ENCODE data around the gene RO60. TPM values are rescaled to one million over a fixed set of nuclear protein-coding genes. Genes with fewer than 3 reads are reported as not detected.

RO60 gene
- polyA plus RNA-seq (2012; rRNA removed), result 6.4 and 10.6 TPM in 2 replicates
- polyA plus RNA-seq (2012; cell fraction: cytosol; rRNA removed), result 9.4 and 9.6 TPM in 2 replicates
- polyA plus RNA-seq (2012; cell fraction: nucleus; rRNA removed), result 8.7 and 10.3 TPM in 2 replicates

DNA sequence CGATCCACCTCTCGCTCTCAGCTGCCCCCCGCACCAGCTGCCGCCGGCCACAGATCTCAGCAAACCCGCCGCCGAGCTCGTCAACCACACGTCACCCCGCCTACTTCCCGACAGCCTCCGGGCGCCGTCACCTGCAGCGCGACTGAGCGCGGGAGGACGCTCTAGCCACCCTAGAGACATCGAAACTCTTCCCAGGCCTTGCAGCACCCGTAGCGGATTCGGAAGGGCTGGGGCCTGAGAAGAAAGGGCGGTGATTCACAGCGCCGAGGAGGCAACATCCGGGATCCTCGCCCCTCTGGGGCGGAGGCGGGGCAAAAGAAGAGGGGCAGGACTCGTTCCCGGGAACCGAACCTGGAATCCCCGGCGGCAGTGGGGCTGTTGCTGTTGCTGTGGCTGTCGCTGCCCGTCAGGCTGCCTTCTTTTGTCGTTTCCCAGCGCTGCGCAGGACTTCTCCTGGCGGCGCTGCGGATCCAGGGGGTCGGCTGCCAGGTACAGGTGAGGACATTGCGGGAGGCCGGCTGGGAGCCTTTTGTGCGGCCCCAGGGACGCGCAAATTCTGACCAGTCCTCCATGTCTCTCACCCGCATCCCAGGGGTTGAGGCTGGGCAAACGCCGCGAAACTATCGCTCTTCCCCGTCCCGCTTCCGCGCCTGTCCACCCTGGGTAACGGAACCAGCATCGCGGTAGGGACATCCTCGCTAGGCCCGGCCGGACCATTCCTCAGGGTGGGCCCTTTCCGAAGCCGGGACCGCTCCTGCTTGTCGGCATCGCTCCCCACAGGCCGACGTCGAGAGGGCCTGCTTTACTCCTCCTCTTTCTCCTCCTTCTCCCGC lies at the start of gene RO60, which contains the start of gene UCHL5:
Gene RO60 (plus strand): TSS at position 331 of the 833 bp plus-strand sequence. CDS start 9,443 bp downstream, outside the sequence.
Gene UCHL5 (minus strand): TSS at position 79 of the 833 bp plus-strand sequence. CDS start 100 bp downstream, outside the sequence.
- Histone ChIP-seq H4K20me1 (ENCODE audit: insufficient read depth) (peaks cover 27% of the 10 kb centered on the region), H3K4me2 (peak within 1 kb of the TSS; percentile 91), H3K36me3 (replicated peaks in 1 of 2; ENCODE audit: control insufficient read depth in 1 of 2, insufficient read depth in 2 of 2, low read length in 1 of 2) (peaks cover 14 to 16% of the 10 kb centered on the region in 2 experiments), H3K4me1 (ENCODE audit: control insufficient read depth in 1 of 2, insufficient read depth in 2 of 2, low read depth in 1 of 2, low read length in 1 of 2) (peaks cover 19 to 23% of the 10 kb centered on the region in 2 experiments; a peak in 3 of 4 replicates), H3F3A (replicated peaks; ENCODE audit: insufficient read depth) (peaks cover 14% of the 10 kb centered on the region), H3K79me2 (ENCODE audit: insufficient read depth) (peaks cover 89% of the 10 kb centered on the region), H2AFZ (ENCODE audit: low read depth) (peak within 1 kb of the TSS; percentile 73), H3K9me2 (no peaks in the 10 kb centered on the region), H3K9me3 (no peaks in the 10 kb centered on the region), H3K27me3 (ENCODE audit: insufficient read depth) (no peaks in the 10 kb centered on the region), H3K4me3 (ENCODE audit: low read depth in 2 of 2, low read length in 1 of 2) (peak within 1 kb of the TSS; percentile 85 to 99), H3K9ac (peak within 1 kb of the TSS; percentile 98), H3K27ac (ENCODE audit: low read depth in 2 of 2, low read length in 1 of 2) (peak within 1 kb of the TSS; percentile 98 to 99)
- 2% methylated on average over 59 of the region's 74 CpGs for WGBS (ENCODE audit: low lambda C conversion rate)
- POLR2A ChIA-PET, result interaction anchor here (1.0 to 1.3 kb wide), 2 partner anchors 46 to 62 kb away, joined by 4 to 5 read pairs; partner anchors contain the start of genes CDC73 and GLRX2
- peak; percentile 93 for DNase-seq
- CTCF ChIA-PET, result interaction anchor here (1.0 to 2.5 kb wide), 4 partner anchors 10 to 585 kb away, joined by 3 to 10 read pairs (median 4); partner anchors contain the start of gene CDC73
- TF ChIP-seq FOSL2 (IDR thresholded peaks at IDR 0.05; ENCODE audit: borderline replicate concordance, low read depth) (peak; percentile 59; the same call in 1 of the 2 replicates), CHD2 (IDR thresholded peaks at IDR 0.05; ENCODE audit: low read length, partially characterized antibody) (peak; percentile 91), USF1 (IDR thresholded peaks at IDR 0.05; ENCODE audit: borderline replicate concordance, low read depth) (peak; percentile 64), MEF2A (IDR thresholded peaks at IDR 0.05; ENCODE audit: borderline replicate concordance, low read depth) (no peak), TEAD4 (IDR thresholded peaks at IDR 0.05; ENCODE audit: borderline replicate concordance, insufficient read depth) (no peak), GATA2 (CRISPR knock-in tag; IDR thresholded peaks at IDR 0.05) (no peak), ELF1 (IDR thresholded peaks at IDR 0.05) (peak; percentile 88), TAF1 (IDR thresholded peaks at IDR 0.05; ENCODE audit: borderline replicate concordance, low read depth, low read length) (peak; percentile 78), IRF3 (IDR thresholded peaks at IDR 0.05; ENCODE audit: low read depth, low read length) (no peak), RXRA (IDR thresholded peaks at IDR 0.05; ENCODE audit: borderline replicate concordance, low read depth) (no peak), SMC3 (IDR thresholded peaks at IDR 0.05; ENCODE audit: low read depth, low read length) (no peak), EZH2phosphoT487 (IDR thresholded peaks at IDR 0.05; ENCODE audit: borderline replicate concordance, low read depth) (no peak), CTCF (IDR thresholded peaks at IDR 0.05) (no peak), FOXM1 (IDR thresholded peaks at IDR 0.05; ENCODE audit: low read depth) (no peak), POLR2AphosphoS5 (IDR thresholded peaks at IDR 0.05; ENCODE audit: low read depth, low read length) (peak; percentile 68), YY1 (IDR thresholded peaks at IDR 0.05; ENCODE audit: low read depth) (peak; percentile 39)
- TF ChIP-seq, protein P1, sequence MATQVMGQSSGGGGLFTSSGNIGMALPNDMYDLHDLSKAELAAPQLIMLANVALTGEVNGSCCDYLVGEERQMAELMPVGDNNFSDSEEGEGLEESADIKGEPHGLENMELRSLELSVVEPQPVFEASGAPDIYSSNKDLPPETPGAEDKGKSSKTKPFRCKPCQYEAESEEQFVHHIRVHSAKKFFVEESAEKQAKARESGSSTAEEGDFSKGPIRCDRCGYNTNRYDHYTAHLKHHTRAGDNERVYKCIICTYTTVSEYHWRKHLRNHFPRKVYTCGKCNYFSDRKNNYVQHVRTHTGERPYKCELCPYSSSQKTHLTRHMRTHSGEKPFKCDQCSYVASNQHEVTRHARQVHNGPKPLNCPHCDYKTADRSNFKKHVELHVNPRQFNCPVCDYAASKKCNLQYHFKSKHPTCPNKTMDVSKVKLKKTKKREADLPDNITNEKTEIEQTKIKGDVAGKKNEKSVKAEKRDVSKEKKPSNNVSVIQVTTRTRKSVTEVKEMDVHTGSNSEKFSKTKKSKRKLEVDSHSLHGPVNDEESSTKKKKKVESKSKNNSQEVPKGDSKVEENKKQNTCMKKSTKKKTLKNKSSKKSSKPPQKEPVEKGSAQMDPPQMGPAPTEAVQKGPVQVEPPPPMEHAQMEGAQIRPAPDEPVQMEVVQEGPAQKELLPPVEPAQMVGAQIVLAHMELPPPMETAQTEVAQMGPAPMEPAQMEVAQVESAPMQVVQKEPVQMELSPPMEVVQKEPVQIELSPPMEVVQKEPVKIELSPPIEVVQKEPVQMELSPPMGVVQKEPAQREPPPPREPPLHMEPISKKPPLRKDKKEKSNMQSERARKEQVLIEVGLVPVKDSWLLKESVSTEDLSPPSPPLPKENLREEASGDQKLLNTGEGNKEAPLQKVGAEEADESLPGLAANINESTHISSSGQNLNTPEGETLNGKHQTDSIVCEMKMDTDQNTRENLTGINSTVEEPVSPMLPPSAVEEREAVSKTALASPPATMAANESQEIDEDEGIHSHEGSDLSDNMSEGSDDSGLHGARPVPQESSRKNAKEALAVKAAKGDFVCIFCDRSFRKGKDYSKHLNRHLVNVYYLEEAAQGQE (IDR thresholded peaks at IDR 0.05; ENCODE audit: low read depth, low read length), result peak; percentile 61; the same call in 1 of the 2 replicates
- TF ChIP-seq, protein P2, sequence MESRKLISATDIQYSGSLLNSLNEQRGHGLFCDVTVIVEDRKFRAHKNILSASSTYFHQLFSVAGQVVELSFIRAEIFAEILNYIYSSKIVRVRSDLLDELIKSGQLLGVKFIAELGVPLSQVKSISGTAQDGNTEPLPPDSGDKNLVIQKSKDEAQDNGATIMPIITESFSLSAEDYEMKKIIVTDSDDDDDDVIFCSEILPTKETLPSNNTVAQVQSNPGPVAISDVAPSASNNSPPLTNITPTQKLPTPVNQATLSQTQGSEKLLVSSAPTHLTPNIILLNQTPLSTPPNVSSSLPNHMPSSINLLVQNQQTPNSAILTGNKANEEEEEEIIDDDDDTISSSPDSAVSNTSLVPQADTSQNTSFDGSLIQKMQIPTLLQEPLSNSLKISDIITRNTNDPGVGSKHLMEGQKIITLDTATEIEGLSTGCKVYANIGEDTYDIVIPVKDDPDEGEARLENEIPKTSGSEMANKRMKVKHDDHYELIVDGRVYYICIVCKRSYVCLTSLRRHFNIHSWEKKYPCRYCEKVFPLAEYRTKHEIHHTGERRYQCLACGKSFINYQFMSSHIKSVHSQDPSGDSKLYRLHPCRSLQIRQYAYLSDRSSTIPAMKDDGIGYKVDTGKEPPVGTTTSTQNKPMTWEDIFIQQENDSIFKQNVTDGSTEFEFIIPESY (IDR thresholded peaks at IDR 0.05; ENCODE audit: borderline replicate concordance, low read depth), result peak; percentile 87
- TF ChIP-seq, protein P3, sequence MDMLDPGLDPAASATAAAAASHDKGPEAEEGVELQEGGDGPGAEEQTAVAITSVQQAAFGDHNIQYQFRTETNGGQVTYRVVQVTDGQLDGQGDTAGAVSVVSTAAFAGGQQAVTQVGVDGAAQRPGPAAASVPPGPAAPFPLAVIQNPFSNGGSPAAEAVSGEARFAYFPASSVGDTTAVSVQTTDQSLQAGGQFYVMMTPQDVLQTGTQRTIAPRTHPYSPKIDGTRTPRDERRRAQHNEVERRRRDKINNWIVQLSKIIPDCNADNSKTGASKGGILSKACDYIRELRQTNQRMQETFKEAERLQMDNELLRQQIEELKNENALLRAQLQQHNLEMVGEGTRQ (IDR thresholded peaks at IDR 0.05; ENCODE audit: borderline replicate concordance, low read depth, low read length), result no peak
